ENCODE data around the gene CACNA2D3.

The CACNA2D3 gene

GRCh38 chr3:54575618-54575960 lies 453.2 kb downstream of the CACNA2D3 start:
- TF ChIP-seq CTCF (IDR thresholded peaks at IDR 0.05): no peak
- no peak for TF ChIP-seq ZFX (IDR thresholded peaks at IDR 0.05; ENCODE audit: borderline replicate concordance)
- no peak overlapping the region for H3K27ac ChIP-seq

GRCh38 chr3:54577313-54577712 lies 455.0 kb downstream of the CACNA2D3 start:
- H3K27ac ChIP-seq: no peak overlapping the region
- TF ChIP-seq ZFX (IDR thresholded peaks at IDR 0.05; ENCODE audit: borderline replicate concordance) (no peak), CTCF (IDR thresholded peaks at IDR 0.05) (no peak)

GRCh38 chr3:54578417-54578816 lies 456.1 kb downstream of the CACNA2D3 start:
- no peak overlapping the region for H3K27ac ChIP-seq
- TF ChIP-seq ZFX (IDR thresholded peaks at IDR 0.05; ENCODE audit: borderline replicate concordance) (no peak), CTCF (IDR thresholded peaks at IDR 0.05) (no peak)

GRCh38 chr3:54580453-54580852 lies 458.1 kb downstream of the CACNA2D3 start:
- TF ChIP-seq ZFX (IDR thresholded peaks at IDR 0.05; ENCODE audit: borderline replicate concordance): no peak
- no peak overlapping the region for H3K27ac ChIP-seq

GRCh38 chr3:54582424-54582823 lies 460.1 kb downstream of the CACNA2D3 start:
- no peak overlapping the region for H3K27ac ChIP-seq
- TF ChIP-seq CTCF (IDR thresholded peaks at IDR 0.05) (no peak), ZFX (IDR thresholded peaks at IDR 0.05; ENCODE audit: borderline replicate concordance) (no peak)

GRCh38 chr3:54591157-54591556 lies 468.8 kb downstream of the CACNA2D3 start:
- no peak overlapping the region for H3K27ac ChIP-seq
- no peak for TF ChIP-seq ZFX (IDR thresholded peaks at IDR 0.05; ENCODE audit: borderline replicate concordance)
- no peak for TF ChIP-seq CTCF (IDR thresholded peaks at IDR 0.05)

GRCh38 chr3:54593653-54594052 lies 471.3 kb downstream of the CACNA2D3 start:
- no peak overlapping the region for H3K27ac ChIP-seq
- TF ChIP-seq ZFX (IDR thresholded peaks at IDR 0.05; ENCODE audit: borderline replicate concordance): no peak
- TF ChIP-seq CTCF (IDR thresholded peaks at IDR 0.05): no peak

GRCh38 chr3:54596087-54596486 lies 473.7 kb downstream of the CACNA2D3 start:
- H3K27ac ChIP-seq: no peak overlapping the region
- TF ChIP-seq CTCF (IDR thresholded peaks at IDR 0.05): no peak
- no peak for TF ChIP-seq ZFX (IDR thresholded peaks at IDR 0.05; ENCODE audit: borderline replicate concordance)
